Liver (tissue), 9 donors: ENCODE measurements around the gene SERINC1. TPM values are rescaled to one million over a fixed set of nuclear protein-coding genes. Genes with fewer than 3 reads are reported as not detected.

Experiments used
- DNase-seq: peaks from one replicate; pipeline ENCODE4 v3.0.0-alpha.2; 2017; ENCODE audit warnings: low spot score
- H3K27ac ChIP-seq, 2 donors: one replicate each; pipeline ENCODE4 v1.7.0; 2013; ENCODE audit warnings: inconsistent platforms in 2 of 2, low read length in 2 of 2, control low read depth in 1 of 2, low read depth in 1 of 2, mild to moderate bottlenecking in 1 of 2
- H3K27me3 ChIP-seq, 4 donors: one replicate each; pipeline versions ENCODE4 v1.6.1 to v1.7.0; 2013; ENCODE audit warnings: low read length in 3 of 4, inconsistent platforms in 1 of 4, mild to moderate bottlenecking in 1 of 4, moderate library complexity in 1 of 4; ENCODE audit not compliant: control insufficient read depth in 4 of 4, insufficient read depth in 4 of 4
- H3K36me3 ChIP-seq, 4 donors: one replicate each; pipeline versions ENCODE4 v1.6.1 to v1.7.0; 2013; ENCODE audit warnings: low read length in 3 of 4, mild to moderate bottlenecking in 3 of 4, low read depth in 1 of 4, moderate library complexity in 1 of 4; ENCODE audit not compliant: control insufficient read depth in 4 of 4, insufficient read depth in 3 of 4
- H3K4me1 ChIP-seq, 4 donors: one replicate each; pipeline versions ENCODE4 v1.6.1 to v1.7.0; 2013; ENCODE audit warnings: low read length in 3 of 4, mild to moderate bottlenecking in 3 of 4, moderate library complexity in 1 of 4; ENCODE audit not compliant: control insufficient read depth in 4 of 4, insufficient read depth in 4 of 4
- H3K4me3 ChIP-seq, 3 donors: one replicate each; pipeline versions ENCODE4 v1.6.1 to v1.7.0; 2013; ENCODE audit warnings: low read length in 3 of 3, control low read depth in 1 of 3, low read depth in 1 of 3, mild to moderate bottlenecking in 1 of 3
- H3K9ac ChIP-seq, 2 donors: one replicate each; pipeline ENCODE4 v1.7.0; 2013; ENCODE audit warnings: low read length in 2 of 2, mild to moderate bottlenecking in 2 of 2, moderate library complexity in 2 of 2, control low read depth in 1 of 2, low read depth in 1 of 2
- H3K9me3 ChIP-seq, 4 donors: one replicate each; pipeline versions ENCODE4 v1.6.1 to v1.7.0; 2013; ENCODE audit warnings: low read length in 3 of 4; ENCODE audit not compliant: control insufficient read depth in 4 of 4
- CTCF ChIP-seq: fragments of 150-350 bp; IDR thresholded peaks from 2 replicates; pipeline ENCODE4 v1.5.1; 2017; ENCODE audit warnings: improper control_type of control experiment, low read depth, low read length; ENCODE audit not compliant: missing input control
- EGR1 ChIP-seq, 2 donors: IDR thresholded peaks; 2 replicates each; pipeline ENCODE4 v1.6.1; 2016 to 2018; ENCODE audit warnings: antibody characterized with exemption in 2 of 2, low read depth in 2 of 2
- FOXA1 ChIP-seq: IDR thresholded peaks from 2 replicates; pipeline ENCODE4 v1.6.1; 2016; ENCODE audit warnings: antibody characterized with exemption
- FOXA2 ChIP-seq: IDR thresholded peaks from 2 replicates; pipeline ENCODE4 v1.6.1; 2016; ENCODE audit warnings: antibody characterized with exemption
- GABPA ChIP-seq, 2 donors: IDR thresholded peaks in 1 of 2; conservative IDR thresholded peaks in 1 of 2; 2 replicates each; pipeline ENCODE4 v1.6.1; 2016; ENCODE audit warnings: antibody characterized with exemption in 2 of 2, mild to moderate bottlenecking in 1 of 2, moderate library complexity in 1 of 2
- HNF4A ChIP-seq, 2 donors: conservative IDR thresholded peaks; 2 replicates each; pipeline ENCODE4 v1.6.1; 2016; ENCODE audit warnings: antibody characterized with exemption in 2 of 2, mild to moderate bottlenecking in 2 of 2
- HNF4G ChIP-seq: IDR thresholded peaks from 2 replicates; pipeline ENCODE4 v1.6.1; 2016; ENCODE audit warnings: antibody characterized with exemption
- JUND ChIP-seq, 2 donors: IDR thresholded peaks; 2 replicates each; pipeline ENCODE4 v1.6.1; 2016; ENCODE audit warnings: antibody characterized with exemption in 2 of 2
- MAX ChIP-seq: IDR thresholded peaks from 2 replicates; pipeline ENCODE4 v1.6.1; 2016; ENCODE audit warnings: antibody characterized with exemption
- NR2F2 ChIP-seq: IDR thresholded peaks from 2 replicates; pipeline ENCODE4 v1.6.1; 2016; ENCODE audit warnings: antibody characterized with exemption
- RAD21 ChIP-seq, 2 donors: IDR thresholded peaks; 2 replicates each; pipeline ENCODE4 v1.6.1; 2016; ENCODE audit warnings: antibody characterized with exemption in 2 of 2, mild to moderate bottlenecking in 2 of 2
- REST ChIP-seq: IDR thresholded peaks from 2 replicates; pipeline ENCODE4 v1.6.1; 2016; ENCODE audit warnings: antibody characterized with exemption, mild to moderate bottlenecking
- RXRA ChIP-seq, 2 donors: IDR thresholded peaks; 2 replicates each; pipeline ENCODE4 v1.6.1; 2017 to 2018; ENCODE audit warnings: antibody characterized with exemption in 2 of 2, mild to moderate bottlenecking in 1 of 2
- SP1 ChIP-seq: IDR thresholded peaks from 2 replicates; pipeline ENCODE4 v1.6.1; 2018; ENCODE audit warnings: antibody characterized with exemption, mild to moderate bottlenecking
- TAF1 ChIP-seq: conservative IDR thresholded peaks from 2 replicates; pipeline ENCODE4 v1.6.1; 2016; ENCODE audit warnings: antibody characterized with exemption, mild to moderate bottlenecking
- YY1 ChIP-seq: IDR thresholded peaks from 2 replicates; pipeline ENCODE4 v1.6.1; 2016; ENCODE audit warnings: antibody characterized with exemption, mild to moderate bottlenecking
- WGBS: extraction: QIAGEN DNeasy Blood & Tissue Kit; methylation state at CpG from one replicate; pipeline ENCODE4 v1.1.7; 2013; 5-methylcytosine and 5-hydroxymethylcytosine counted together
- polyA plus RNA-seq, 2 donors: library from polyadenylated mRNA; stranded (reverse) in 1 of 2; unstranded in 1 of 2; fragments of 200-250 nt in 1 of 2; fragments of >200 nt in 1 of 2; fragmentation: Nextera tagmentation in 1 of 2; extraction: Ambion mirVana in 1 of 2; gene quantifications; one replicate each; pipeline versions ENCODE4 v1.2.1 to v1.2.3, GENCODE V29; 2013 to 2015
- total RNA-seq, 2 donors: library from RNA; depleted of rRNA; stranded (reverse); fragments of >200 nt; gene quantifications; one replicate each; pipeline ENCODE4 v1.2.3, GENCODE V29; 2014
- TF ChIP-seq, protein P1 (sequence below): IDR thresholded peaks from 2 replicates; pipeline ENCODE4 v1.6.1; 2016; ENCODE audit warnings: antibody characterized with exemption
- TF ChIP-seq, protein P2 (sequence below): IDR thresholded peaks from 2 replicates; pipeline ENCODE4 v1.6.1; 2016; ENCODE audit warnings: antibody characterized with exemption
- donor health status: healthy.
- donor health status: healthy.
- donor health status: healthy.
- donor health status: healthy.
- donor health status: healthy.

The SERINC1 gene
- total and polyA plus RNA-seq, 4 donors: 79.8 to 139 (median 113) TPM

GRCh38 chr6:122399055-122399347 is 72.6 kb downstream of the SERINC1 start:
- H3K27me3 ChIP-seq: no peaks in the 10 kb centered on the region
- peak overlapping the region in 1 of 2 donors; percentile 46 for H3K27ac ChIP-seq
- no peaks in the 10 kb centered on the region for H3K9me3 ChIP-seq
- H3K36me3 ChIP-seq: no peaks in the 10 kb centered on the region
- H3K9ac ChIP-seq: peak overlapping the region in 1 of 2 donors; percentile 47
- peak overlapping the region; percentile 45 to 57 (median 45) for H3K4me3 ChIP-seq
- peaks cover 0 to 8% (median 6%) of the 10 kb centered on the region in 4 donors for H3K4me1 ChIP-seq
- TF ChIP-seq FOXA2 (no peak), CTCF (peak; percentile 10)
- WGBS: 1% methylated on average over 2 of the region's 2 CpGs
- no peak for DNase-seq

GRCh38 chr6:122394016-122394415 is 77.6 kb downstream of the SERINC1 start:
- 86% methylated on average over 5 of the region's 5 CpGs for WGBS
- H3K36me3 ChIP-seq: no peaks in the 10 kb centered on the region
- H3K9me3 ChIP-seq: no peaks in the 10 kb centered on the region
- TF ChIP-seq JUND (IDR thresholded peaks at IDR 0.05) (no peak), NR2F2 (no peak), GABPA (IDR thresholded peaks at IDR 0.05 in 1 of 2, conservative IDR thresholded peaks at IDR 0.05 in 1 of 2) (no peak), CTCF (no peak), FOXA2 (no peak), TAF1 (no peak), YY1 (no peak), REST (no peak), SP1 (no peak), HNF4G (no peak), RXRA (IDR thresholded peaks at IDR 0.05) (no peak), RAD21 (IDR thresholded peaks at IDR 0.05) (no peak), MAX (no peak), HNF4A (conservative IDR thresholded peaks at IDR 0.05) (no peak), FOXA1 (no peak), EGR1 (IDR thresholded peaks at IDR 0.05; ENCODE audit: low read depth in 2 of 2) (no peak)
- TF ChIP-seq, protein P1, sequence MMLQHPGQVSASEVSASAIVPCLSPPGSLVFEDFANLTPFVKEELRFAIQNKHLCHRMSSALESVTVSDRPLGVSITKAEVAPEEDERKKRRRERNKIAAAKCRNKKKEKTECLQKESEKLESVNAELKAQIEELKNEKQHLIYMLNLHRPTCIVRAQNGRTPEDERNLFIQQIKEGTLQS: no peak
- TF ChIP-seq, protein P2, sequence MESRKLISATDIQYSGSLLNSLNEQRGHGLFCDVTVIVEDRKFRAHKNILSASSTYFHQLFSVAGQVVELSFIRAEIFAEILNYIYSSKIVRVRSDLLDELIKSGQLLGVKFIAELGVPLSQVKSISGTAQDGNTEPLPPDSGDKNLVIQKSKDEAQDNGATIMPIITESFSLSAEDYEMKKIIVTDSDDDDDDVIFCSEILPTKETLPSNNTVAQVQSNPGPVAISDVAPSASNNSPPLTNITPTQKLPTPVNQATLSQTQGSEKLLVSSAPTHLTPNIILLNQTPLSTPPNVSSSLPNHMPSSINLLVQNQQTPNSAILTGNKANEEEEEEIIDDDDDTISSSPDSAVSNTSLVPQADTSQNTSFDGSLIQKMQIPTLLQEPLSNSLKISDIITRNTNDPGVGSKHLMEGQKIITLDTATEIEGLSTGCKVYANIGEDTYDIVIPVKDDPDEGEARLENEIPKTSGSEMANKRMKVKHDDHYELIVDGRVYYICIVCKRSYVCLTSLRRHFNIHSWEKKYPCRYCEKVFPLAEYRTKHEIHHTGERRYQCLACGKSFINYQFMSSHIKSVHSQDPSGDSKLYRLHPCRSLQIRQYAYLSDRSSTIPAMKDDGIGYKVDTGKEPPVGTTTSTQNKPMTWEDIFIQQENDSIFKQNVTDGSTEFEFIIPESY: no peak
- no peak overlapping the region for H3K9ac ChIP-seq
- DNase-seq: no peak
- H3K4me3 ChIP-seq: no peak overlapping the region
- no peak overlapping the region for H3K27ac ChIP-seq
- H3K27me3 ChIP-seq: no peaks in the 10 kb centered on the region
- H3K4me1 ChIP-seq: peaks cover 0 to 1% (median under 1%) of the 10 kb centered on the region in 4 donors
